Neural cell (in vitro differentiated cells): ENCODE data around the gene IMMP2L.

Experiments
- CTCF ChIP-seq: fragments of 450-650 bp; IDR thresholded peaks from 2 replicates; pipeline ENCODE4 v1.5.1; 2014; ENCODE audit warnings: antibody characterized with exemption, mild to moderate bottlenecking, moderate library complexity; ENCODE audit not compliant: poor library complexity, severe bottlenecking
- EZH2 ChIP-seq: fragments of 200-600, 300-800 bp; shearing (Covaris generic), sonication (generic); IDR thresholded peaks from 2 replicates; pipeline ENCODE4 v1.6.1; 2014; ENCODE audit warnings: antibody characterized with exemption, low read length, borderline replicate concordance, mild to moderate bottlenecking; ENCODE audit not compliant: insufficient read depth, poor library complexity, severe bottlenecking

- no peak for TF ChIP-seq EZH2
- TF ChIP-seq CTCF, result no peak
Observed at GRCh38 chr7:111092406-111093236, 469.7 kb downstream of the IMMP2L start.
